ENCODE measurements around the gene RBM20.

- TF ChIP-seq EZH2 (IDR thresholded peaks at IDR 0.05; ENCODE audit: insufficient read depth, poor library complexity, severe bottlenecking): no peak
- TF ChIP-seq EZH2phosphoT487 (IDR thresholded peaks at IDR 0.05; ENCODE audit: insufficient read depth, low read depth): no peak
These were observed 208.2 kb downstream of the RBM20 start for GRCh38 chr10:110852255-110852896.
